Mesenchymal stem cell (in vitro differentiated cells and primary cell): ENCODE results near the gene ZSCAN12.

Experiments
- DNase-seq: peaks from one replicate; pipeline ENCODE4 v3.0.0-alpha.2; 2013
- H2AFZ ChIP-seq: one replicate; pipeline ENCODE4 v1.6.1; 2013; ENCODE audit warnings: low read depth, mild to moderate bottlenecking, control low read depth, inconsistent platforms, low read length, moderate library complexity
- H2AK5ac ChIP-seq: 2 replicates; pipeline ENCODE4 v1.6.1; 2013; ENCODE audit warnings: low read length, moderate library complexity, mild to moderate bottlenecking, inconsistent platforms; ENCODE audit not compliant: severe bottlenecking
- H2BK120ac ChIP-seq: one replicate; pipeline ENCODE4 v1.6.1; 2013; ENCODE audit warnings: low read depth, mild to moderate bottlenecking, inconsistent platforms, low read length, moderate library complexity
- H2BK12ac ChIP-seq, 2 experiments: one replicate each; pipeline ENCODE4 v1.6.1; 2013; ENCODE audit warnings: inconsistent platforms in 2 of 2, low read length in 2 of 2, mild to moderate bottlenecking in 2 of 2, moderate library complexity in 2 of 2, control low read depth in 1 of 2
- H2BK15ac ChIP-seq: one replicate; pipeline ENCODE4 v1.6.1; 2013; ENCODE audit warnings: mild to moderate bottlenecking, low read depth, inconsistent platforms; ENCODE audit not compliant: poor library complexity, severe bottlenecking
- H2BK5ac ChIP-seq: 2 replicates; pipeline ENCODE4 v1.6.1; 2013; ENCODE audit warnings: low read depth, mild to moderate bottlenecking, low read length, control low read depth, inconsistent platforms; ENCODE audit not compliant: poor library complexity, severe bottlenecking
- H3K14ac ChIP-seq, 2 experiments: one replicate each; pipeline ENCODE4 v1.6.1; 2013; ENCODE audit warnings: inconsistent platforms in 2 of 2, low read length in 2 of 2, control low read depth in 1 of 2, mild to moderate bottlenecking in 1 of 2, moderate library complexity in 1 of 2
- H3K18ac ChIP-seq, 2 experiments: one replicate each; pipeline ENCODE4 v1.6.1; 2013; ENCODE audit warnings: inconsistent platforms in 2 of 2, low read length in 2 of 2, control low read depth in 1 of 2, low read depth in 1 of 2, mild to moderate bottlenecking in 1 of 2
- H3K23ac ChIP-seq, 2 experiments: one replicate each; pipeline ENCODE4 v1.6.1; 2013; ENCODE audit warnings: inconsistent platforms in 2 of 2, low read length in 2 of 2, mild to moderate bottlenecking in 2 of 2, moderate library complexity in 2 of 2, control low read depth in 1 of 2
- H3K27ac ChIP-seq: 2 replicates; pipeline ENCODE4 v1.5.1; 2013; ENCODE audit warnings: mild to moderate bottlenecking, moderate library complexity, low read length, control low read depth, inconsistent platforms; ENCODE audit not compliant: poor library complexity, severe bottlenecking
- H3K27me3 ChIP-seq, 2 experiments: 2 replicates each; pipeline versions ENCODE4 v1.6.1 to v1.7.0; 2013; ENCODE audit warnings: low read length in 2 of 2, mild to moderate bottlenecking in 2 of 2, moderate library complexity in 2 of 2, control low read depth in 1 of 2, inconsistent platforms in 1 of 2; ENCODE audit not compliant: control insufficient read depth in 1 of 2, insufficient read depth in 1 of 2
- H3K36me3 ChIP-seq, 2 experiments: 2 replicates each; pipeline versions ENCODE4 v1.6.1 to v1.7.0; 2013; ENCODE audit warnings: low read length in 2 of 2, control low read depth in 1 of 2, inconsistent platforms in 1 of 2, low read depth in 1 of 2, mild to moderate bottlenecking in 1 of 2; ENCODE audit not compliant: insufficient read depth in 2 of 2, control insufficient read depth in 1 of 2
- H3K4ac ChIP-seq, 2 experiments: one replicate each; pipeline ENCODE4 v1.6.1; 2013; ENCODE audit warnings: inconsistent platforms in 2 of 2, low read length in 2 of 2, mild to moderate bottlenecking in 2 of 2, moderate library complexity in 2 of 2, control low read depth in 1 of 2, low read depth in 1 of 2
- H3K4me1 ChIP-seq: 2 replicates; pipeline ENCODE4 v1.6.1; 2013; ENCODE audit warnings: low read depth, low read length, control low read depth; ENCODE audit not compliant: control insufficient read depth, insufficient read depth
- H3K4me2 ChIP-seq: 2 replicates; pipeline ENCODE4 v1.6.1; 2013; ENCODE audit warnings: low read length, mild to moderate bottlenecking, inconsistent platforms; ENCODE audit not compliant: poor library complexity, severe bottlenecking
- H3K4me3 ChIP-seq, 2 experiments: 2 replicates each; pipeline versions ENCODE4 v1.5.1 to v1.7.0; 2013; ENCODE audit warnings: low read length in 2 of 2, mild to moderate bottlenecking in 2 of 2, control low read depth in 1 of 2, low read depth in 1 of 2; ENCODE audit not compliant: insufficient read depth in 1 of 2
- H3K79me1 ChIP-seq: replicated peaks from 2 replicates; pipeline ENCODE4 v1.6.1; 2013; ENCODE audit warnings: mild to moderate bottlenecking, control low read depth, low read length, inconsistent platforms; ENCODE audit not compliant: poor library complexity, severe bottlenecking
- H3K9ac ChIP-seq: 2 replicates; pipeline ENCODE4 v1.7.0; 2013; ENCODE audit warnings: mild to moderate bottlenecking, low read length, moderate library complexity
- H3K9me3 ChIP-seq: 2 replicates; pipeline ENCODE4 v1.7.0; 2013; ENCODE audit warnings: mild to moderate bottlenecking, low read length; ENCODE audit not compliant: control insufficient read depth
- H4K8ac ChIP-seq: one replicate; pipeline ENCODE4 v1.6.1; 2013; ENCODE audit warnings: inconsistent platforms, mild to moderate bottlenecking, low read length, moderate library complexity
- H4K91ac ChIP-seq: one replicate; pipeline ENCODE4 v1.6.1; 2013; ENCODE audit warnings: mild to moderate bottlenecking, low read length, inconsistent platforms
- WGBS: methylation state at CpG from one replicate; pipeline ENCODE4 v1.1.7; 2013; ENCODE audit warnings: mixed read lengths; 5-methylcytosine and 5-hydroxymethylcytosine counted together

ZSCAN12 gene

DNA sequence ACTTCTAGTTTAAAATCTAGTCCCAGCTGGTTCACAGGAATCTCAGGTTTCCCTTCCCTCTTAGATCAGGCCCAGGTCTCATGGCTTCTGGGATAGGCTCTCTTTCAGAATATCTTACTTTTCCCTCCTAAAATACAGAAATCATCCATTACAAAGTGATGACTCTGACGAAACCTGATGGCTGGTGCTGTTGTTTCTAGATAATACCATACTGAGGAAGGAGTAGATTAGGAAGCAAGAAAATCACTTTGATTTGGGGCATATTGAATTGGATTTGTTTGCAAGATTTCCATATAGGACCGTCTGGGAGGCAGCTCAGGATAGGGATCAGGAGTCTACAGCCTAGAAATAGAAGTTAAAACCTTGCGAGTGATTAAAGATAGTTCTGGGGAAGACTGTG lies 46.2 kb downstream of the ZSCAN12 start:
- H3K4ac ChIP-seq = no peak overlapping the region
- H3K9ac ChIP-seq = peak overlapping the region; percentile 90
- no peak overlapping the region for H3K18ac ChIP-seq
- peaks cover 11% of the 10 kb centered on the region for H3K4me1 ChIP-seq
- H3K9me3 ChIP-seq = no peaks in the 10 kb centered on the region
- H3K27ac ChIP-seq = no peak overlapping the region
- H2BK15ac ChIP-seq = no peak overlapping the region
- H3K14ac ChIP-seq = no peak overlapping the region
- peak overlapping the region in 1 of 2 experiments; percentile 9 for H3K4me3 ChIP-seq
- no peaks in the 10 kb centered on the region for H3K36me3 ChIP-seq
- no peak overlapping the region for H2BK5ac ChIP-seq
- 97% methylated on average over 3 of the region's 3 CpGs for WGBS
- DNase-seq = no peak
- H3K23ac ChIP-seq = no peak overlapping the region
- H2AFZ ChIP-seq = no peak overlapping the region
- H3K4me2 ChIP-seq = no peak overlapping the region
- no peak overlapping the region for H4K91ac ChIP-seq
- no peak overlapping the region for H2AK5ac ChIP-seq
- H3K79me1 ChIP-seq = peaks cover 30% of the 10 kb centered on the region
- H2BK12ac ChIP-seq = no peak overlapping the region
- no peak overlapping the region for H4K8ac ChIP-seq
- no peak overlapping the region for H2BK120ac ChIP-seq
- H3K27me3 ChIP-seq = no peaks in the 10 kb centered on the region

DNA sequence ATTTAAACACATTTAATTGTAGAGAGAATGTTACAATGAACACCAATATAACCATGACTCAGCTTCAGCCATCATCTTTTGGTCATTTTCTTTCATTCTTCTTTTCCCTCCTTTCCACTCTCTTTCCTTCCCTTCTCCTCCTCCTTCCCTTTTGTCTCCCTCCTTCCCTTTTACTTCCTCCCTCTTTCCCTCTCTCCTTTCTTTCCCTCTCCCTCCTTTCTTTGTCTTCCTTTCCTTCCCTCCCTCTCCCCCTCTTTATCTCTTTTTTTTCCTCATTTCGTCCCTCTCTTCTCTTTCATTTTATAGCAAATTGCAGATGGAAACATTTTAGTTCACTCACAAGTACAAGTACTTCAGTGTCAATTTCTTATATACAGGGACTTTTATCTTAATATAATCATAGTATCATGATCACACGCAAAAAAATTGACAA lies 48.0 kb downstream of the ZSCAN12 start:
- H3K27ac ChIP-seq = no peak overlapping the region
- no peak overlapping the region for H3K4ac ChIP-seq
- H2AFZ ChIP-seq = no peak overlapping the region
- no peak overlapping the region for H4K8ac ChIP-seq
- H3K27me3 ChIP-seq = peaks cover 6 to 13% of the 10 kb centered on the region in 2 experiments
- no peak for DNase-seq
- H3K36me3 ChIP-seq = no peaks in the 10 kb centered on the region
- no peak overlapping the region for H3K4me3 ChIP-seq
- no peak overlapping the region for H4K91ac ChIP-seq
- H2BK5ac ChIP-seq = no peak overlapping the region
- WGBS = no CpG with 5 or more reads among the region's 2 CpGs
- no peaks in the 10 kb centered on the region for H3K9me3 ChIP-seq
- no peak overlapping the region for H2AK5ac ChIP-seq
- H2BK120ac ChIP-seq = no peak overlapping the region
- H3K18ac ChIP-seq = no peak overlapping the region
- H2BK12ac ChIP-seq = no peak overlapping the region
- H3K9ac ChIP-seq = peak overlapping the region; percentile 30
- no peak overlapping the region for H2BK15ac ChIP-seq
- no peak overlapping the region for H3K4me2 ChIP-seq
- peaks cover 16% of the 10 kb centered on the region for H3K79me1 ChIP-seq
- no peak overlapping the region for H3K23ac ChIP-seq
- no peak overlapping the region for H3K14ac ChIP-seq
- peaks cover 8% of the 10 kb centered on the region for H3K4me1 ChIP-seq

DNA sequence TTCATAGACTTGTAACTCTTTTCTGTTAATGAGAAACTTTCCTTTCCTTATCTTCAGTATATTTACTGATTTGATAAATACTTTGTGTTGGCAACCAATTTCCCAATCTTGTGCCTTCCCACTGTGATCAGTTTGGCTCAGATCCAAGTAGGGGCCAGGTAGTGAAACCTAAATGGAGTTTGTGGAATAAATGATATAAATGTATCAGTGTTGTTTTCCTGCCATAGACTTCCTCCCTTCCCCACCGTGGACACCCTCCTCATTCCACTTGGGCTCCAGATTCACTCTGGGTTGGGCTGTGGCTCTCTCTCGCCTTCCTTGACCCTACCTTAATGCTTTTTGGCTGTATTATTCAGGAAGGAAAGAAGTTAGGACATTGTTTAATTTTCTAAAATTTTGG lies 48.5 kb downstream of the ZSCAN12 start:
- H4K8ac ChIP-seq = no peak overlapping the region
- DNase-seq = no peak
- no peaks in the 10 kb centered on the region for H3K9me3 ChIP-seq
- H3K4ac ChIP-seq = no peak overlapping the region
- H3K9ac ChIP-seq = peak overlapping the region; percentile 95
- H2AK5ac ChIP-seq = no peak overlapping the region
- H3K27me3 ChIP-seq = peaks cover 10 to 16% of the 10 kb centered on the region in 2 experiments
- H3K4me2 ChIP-seq = no peak overlapping the region
- H2BK120ac ChIP-seq = no peak overlapping the region
- H2BK5ac ChIP-seq = no peak overlapping the region
- H3K18ac ChIP-seq = peak overlapping the region in 1 of 2 experiments; percentile 14
- H3K23ac ChIP-seq = no peak overlapping the region
- H3K79me1 ChIP-seq = peaks cover 14% of the 10 kb centered on the region
- no peaks in the 10 kb centered on the region for H3K36me3 ChIP-seq
- H2BK12ac ChIP-seq = no peak overlapping the region
- no peak overlapping the region for H2BK15ac ChIP-seq
- H3K4me3 ChIP-seq = peak overlapping the region in 1 of 2 experiments; percentile 93
- H3K4me1 ChIP-seq = peaks cover 5% of the 10 kb centered on the region
- no peak overlapping the region for H3K27ac ChIP-seq
- H3K14ac ChIP-seq = no peak overlapping the region
- no peak overlapping the region for H4K91ac ChIP-seq
- H2AFZ ChIP-seq = no peak overlapping the region
- WGBS = 83% methylated on average over 1 of the region's 2 CpGs

DNA sequence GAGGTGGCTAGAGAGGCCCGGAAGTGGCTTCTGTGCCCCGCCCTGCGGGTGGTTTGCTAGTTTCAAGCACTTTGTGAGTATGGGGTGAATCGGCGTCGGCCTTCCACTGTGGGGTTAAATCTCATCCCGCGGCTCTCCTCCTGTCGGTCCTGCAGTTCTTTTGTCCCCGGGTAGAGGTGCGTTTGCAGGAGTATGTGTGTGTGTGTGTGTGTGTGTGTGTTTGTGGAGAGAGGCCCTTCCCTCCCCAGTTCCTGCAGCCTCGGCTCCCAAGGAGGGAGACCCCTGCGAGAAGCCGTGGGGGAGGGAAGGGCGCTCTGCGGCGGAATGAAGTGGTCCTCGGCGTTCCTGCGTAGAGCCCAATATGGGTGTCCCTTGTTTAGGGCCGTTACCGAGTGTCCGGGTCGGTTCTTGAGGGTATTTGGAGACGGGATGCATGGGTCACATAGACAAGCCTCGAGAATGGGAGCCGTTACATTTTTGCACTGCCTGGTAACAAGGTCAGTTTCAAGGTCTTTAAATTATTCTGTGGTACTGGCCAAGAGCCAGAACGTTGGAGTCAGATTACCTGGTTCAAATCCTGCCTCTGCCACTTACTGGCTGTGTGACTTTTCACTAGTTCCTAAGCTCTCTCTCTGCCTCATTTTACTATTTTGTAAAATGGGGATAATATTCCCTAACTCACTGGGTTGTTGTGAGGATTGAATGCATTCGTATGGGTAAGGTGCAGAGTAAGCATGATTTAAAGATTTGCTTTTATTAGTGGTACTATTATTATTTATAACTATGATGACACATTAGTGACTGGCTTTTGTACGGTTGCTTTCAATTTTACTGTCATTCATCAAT lies 49.4 kb downstream of the ZSCAN12 start, which contains the start of gene ZKSCAN3:
Gene ZKSCAN3, plus strand, starts transcription at position 56 of the 846 bp plus-strand sequence. CDS start 9,640 bp downstream, outside the sequence.
- Histone ChIP-seq H4K8ac (peak within 1 kb of the TSS; percentile 96), H2AK5ac (no peak within 1 kb of the TSS), H3K27me3 (peaks cover 20 to 26% of the 10 kb centered on the region in 2 experiments), H3K4me1 (peaks cover 2% of the 10 kb centered on the region), H3K4ac (peak within 1 kb of the TSS; percentile 71 to 94), H3K79me1 (peaks cover 13% of the 10 kb centered on the region), H2BK5ac (peak within 1 kb of the TSS; percentile 82), H3K4me3 (peak within 1 kb of the TSS; percentile 81 to 93), H3K36me3 (no peaks in the 10 kb centered on the region), H4K91ac (peak within 1 kb of the TSS; percentile 94), H3K18ac (peak within 1 kb of the TSS; percentile 83 to 89), H3K27ac (peak within 1 kb of the TSS; percentile 79), H2AFZ (peak within 1 kb of the TSS; percentile 93), H3K4me2 (peak within 1 kb of the TSS; percentile 76), H3K9me3 (no peaks in the 10 kb centered on the region), H2BK15ac (peak within 1 kb of the TSS; percentile 67), H3K23ac (no peak within 1 kb of the TSS), H3K14ac (peak within 1 kb of the TSS in 1 of 2 experiments; percentile 68), H3K9ac (peak within 1 kb of the TSS; percentile 95), H2BK120ac (peak within 1 kb of the TSS; percentile 69), H2BK12ac (peak within 1 kb of the TSS; percentile 10 to 51)
- DNase-seq = peak; percentile 84
- WGBS = under 1% methylated on average over 25 of the region's 30 CpGs
